Type B pancreatic cell (in vitro differentiated cells): ENCODE data around the gene PDIA2. TPM values are rescaled to one million over a fixed set of nuclear protein-coding genes. Genes with fewer than 3 reads are reported as not detected.
"Not testable (repeated sequence)": the region's sequence is repeated elsewhere in the genome, so short reads cannot be mapped to it uniquely, and the experiment has no call there.

Source experiments
- DNase-seq: peaks from one replicate; pipeline ENCODE4 v3.0.0; 2021; ENCODE audit warnings: mixed read lengths; ENCODE audit not compliant: unreplicated experiment; ENCODE audit errors: extremely low spot score
- H3K27ac Mint-ChIP-seq: 2 replicates; pipeline ENCODE4 v1.8.0; 2021; ENCODE audit warnings: mild to moderate bottlenecking, mixed read lengths
- H3K27me3 Mint-ChIP-seq: 2 replicates; pipeline ENCODE4 v1.8.0; 2021; ENCODE audit warnings: mixed read lengths
- H3K36me3 Mint-ChIP-seq: 2 replicates; pipeline ENCODE4 v1.8.0; 2021; ENCODE audit warnings: mixed read lengths
- H3K4me1 Mint-ChIP-seq: one replicate; pipeline ENCODE4 v1.8.0; 2021; ENCODE audit warnings: mixed read lengths; ENCODE audit not compliant: unreplicated experiment
- H3K4me3 Mint-ChIP-seq: 2 replicates; pipeline ENCODE4 v1.8.0; 2021; ENCODE audit warnings: mild to moderate bottlenecking, mixed read lengths
- H3K9me3 Mint-ChIP-seq: 2 replicates; pipeline ENCODE4 v1.8.0; 2021; ENCODE audit warnings: mixed read lengths
- total RNA-seq: library from RNA; stranded (reverse); gene quantifications from 2 replicates; pipeline ENCODE4 v1.2.1, GENCODE V29; 2021; ENCODE audit warnings: low replicate concordance
- TF ChIP-seq, protein P1 (sequence below): fragments of 200-600 bp; sonication (generic); conservative IDR thresholded peaks from 2 replicates; pipeline ENCODE4 v1.5.0; 2021; ENCODE audit warnings: antibody characterized with exemption, mild to moderate bottlenecking

The PDIA2 gene
- total RNA-seq, 1 donor from 2014 or later, result 1.0 TPM

GRCh38 chr16:322476-323143 lies 39.6 kb downstream of the PDIA2 start:
- Mint-ChIP-seq H3K4me1 (peaks cover 1% of the 10 kb centered on the region), H3K27me3 (no peaks in the 10 kb centered on the region), H3K4me3 (no peak overlapping the region), H3K9me3 (no peaks in the 10 kb centered on the region), H3K27ac (no peak overlapping the region), H3K36me3 (peaks cover 4% of the 10 kb centered on the region)
- TF ChIP-seq, protein P1, sequence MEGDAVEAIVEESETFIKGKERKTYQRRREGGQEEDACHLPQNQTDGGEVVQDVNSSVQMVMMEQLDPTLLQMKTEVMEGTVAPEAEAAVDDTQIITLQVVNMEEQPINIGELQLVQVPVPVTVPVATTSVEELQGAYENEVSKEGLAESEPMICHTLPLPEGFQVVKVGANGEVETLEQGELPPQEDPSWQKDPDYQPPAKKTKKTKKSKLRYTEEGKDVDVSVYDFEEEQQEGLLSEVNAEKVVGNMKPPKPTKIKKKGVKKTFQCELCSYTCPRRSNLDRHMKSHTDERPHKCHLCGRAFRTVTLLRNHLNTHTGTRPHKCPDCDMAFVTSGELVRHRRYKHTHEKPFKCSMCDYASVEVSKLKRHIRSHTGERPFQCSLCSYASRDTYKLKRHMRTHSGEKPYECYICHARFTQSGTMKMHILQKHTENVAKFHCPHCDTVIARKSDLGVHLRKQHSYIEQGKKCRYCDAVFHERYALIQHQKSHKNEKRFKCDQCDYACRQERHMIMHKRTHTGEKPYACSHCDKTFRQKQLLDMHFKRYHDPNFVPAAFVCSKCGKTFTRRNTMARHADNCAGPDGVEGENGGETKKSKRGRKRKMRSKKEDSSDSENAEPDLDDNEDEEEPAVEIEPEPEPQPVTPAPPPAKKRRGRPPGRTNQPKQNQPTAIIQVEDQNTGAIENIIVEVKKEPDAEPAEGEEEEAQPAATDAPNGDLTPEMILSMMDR, result no peak
- no peak for DNase-seq

DNA sequence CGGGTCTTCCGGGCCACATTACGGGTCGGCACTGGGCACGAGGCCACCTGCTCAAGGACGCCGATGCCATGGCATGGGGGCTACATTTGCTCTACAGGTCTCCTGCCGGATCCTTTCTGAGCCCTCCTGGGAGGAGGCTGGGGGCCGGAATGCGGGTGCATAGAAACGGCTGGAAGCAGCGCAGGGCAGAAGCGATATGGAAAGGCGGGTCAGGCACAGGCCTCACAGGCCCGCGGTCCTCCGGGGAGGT lies 41.2 kb downstream of the PDIA2 start:
- Mint-ChIP-seq H3K9me3 (no peaks in the 10 kb centered on the region), H3K27ac (peak overlapping the region; percentile 61), H3K27me3 (no peaks in the 10 kb centered on the region), H3K4me3 (no peak overlapping the region), H3K36me3 (peaks cover 4% of the 10 kb centered on the region), H3K4me1 (no peaks in the 10 kb centered on the region)
- TF ChIP-seq, protein P1, result no peak
- DNase-seq, result no peak

- TF ChIP-seq, protein P1, result no peak
- H3K36me3 Mint-ChIP-seq, result peaks cover 4% of the 10 kb centered on the region
- H3K27me3 Mint-ChIP-seq, result no peaks in the 10 kb centered on the region
- no peak overlapping the region for H3K4me3 Mint-ChIP-seq
- no peaks in the 10 kb centered on the region for H3K9me3 Mint-ChIP-seq
- DNase-seq, result no peak
- H3K4me1 Mint-ChIP-seq, result no peaks in the 10 kb centered on the region
- peak overlapping the region; percentile 61 for H3K27ac Mint-ChIP-seq
Measured at GRCh38 chr16:324451-325334, 41.7 kb downstream of the PDIA2 start.

GRCh38 chr16:325375-326145 lies 42.6 kb downstream of the PDIA2 start:
- Mint-ChIP-seq H3K9me3 (no peaks in the 10 kb centered on the region), H3K4me1 (peaks cover 4% of the 10 kb centered on the region), H3K4me3 (no peak overlapping the region), H3K27ac (no peak overlapping the region), H3K27me3 (no peaks in the 10 kb centered on the region), H3K36me3 (no peaks in the 10 kb centered on the region)
- TF ChIP-seq, protein P1, result no peak
- no peak for DNase-seq

DNA sequence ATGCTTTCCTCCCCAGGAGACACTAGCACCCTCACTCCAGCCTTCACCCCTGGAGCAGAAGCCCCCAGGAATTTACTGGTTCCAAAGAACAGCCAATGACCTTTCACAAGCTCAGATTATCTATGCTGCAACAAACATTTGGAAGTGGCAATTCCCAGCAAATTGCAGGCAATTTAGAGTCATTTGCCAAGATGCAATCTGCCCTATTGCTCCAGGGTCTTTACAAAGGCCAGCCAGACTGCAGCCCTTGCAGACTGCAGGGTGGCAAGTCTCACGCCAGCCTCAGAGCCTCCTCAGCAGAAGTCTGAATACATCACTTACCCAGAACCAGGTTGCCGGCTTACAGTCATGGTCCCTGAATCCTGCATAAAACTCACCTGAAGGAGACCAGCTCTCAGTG lies 47.8 kb downstream of the PDIA2 start:
- TF ChIP-seq, protein P1, result no peak
- H3K36me3 Mint-ChIP-seq, result peaks cover 7% of the 10 kb centered on the region
- H3K27me3 Mint-ChIP-seq, result no peaks in the 10 kb centered on the region
- H3K9me3 Mint-ChIP-seq, result no peaks in the 10 kb centered on the region
- no peak for DNase-seq
- H3K27ac Mint-ChIP-seq, result peak overlapping the region; percentile 43
- no peak overlapping the region for H3K4me3 Mint-ChIP-seq
- peaks cover 22% of the 10 kb centered on the region for H3K4me1 Mint-ChIP-seq

DNA sequence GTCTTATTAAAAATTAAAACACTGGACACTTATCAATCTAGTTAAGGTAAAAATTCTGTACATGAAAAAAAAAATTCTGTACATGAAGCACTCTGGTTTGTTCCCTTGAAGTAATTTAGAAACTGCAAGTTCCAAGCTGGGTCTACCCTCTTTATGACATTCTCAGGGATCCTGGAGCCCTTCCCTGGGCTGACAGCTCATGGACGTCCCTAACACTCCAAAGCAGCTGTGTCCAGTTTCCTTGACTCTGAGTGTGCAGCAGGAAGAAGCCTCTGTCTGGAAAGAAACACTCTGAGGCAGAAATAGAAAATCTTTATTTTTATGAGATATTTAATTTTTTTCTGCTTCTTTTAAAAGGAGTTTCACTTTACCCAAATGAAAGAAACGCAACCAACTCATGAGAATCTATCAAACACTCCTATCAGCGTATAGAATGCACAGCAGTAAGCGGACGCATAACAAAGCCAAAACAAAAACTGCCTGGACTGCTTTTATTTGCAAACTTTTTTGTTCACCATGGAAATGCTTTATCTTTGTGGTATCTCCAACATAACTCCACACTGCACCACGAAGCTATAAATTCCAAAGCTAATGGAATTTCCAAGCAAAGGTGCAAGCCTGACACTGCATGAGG lies 48.3 kb downstream of the PDIA2 start:
- H3K4me3 Mint-ChIP-seq, H3K36me3 Mint-ChIP-seq, H3K9me3 Mint-ChIP-seq, DNase-seq, H3K27me3 Mint-ChIP-seq: not testable (repeated sequence)
- Mint-ChIP-seq H3K27ac (peak overlapping the region; percentile 43), H3K4me1 (peaks cover 22% of the 10 kb centered on the region)
